A549 (cell line): Measurements from ENCODE around the gene OR1S2. TPM values are rescaled to one million over a fixed set of nuclear protein-coding genes. Genes with fewer than 3 reads are reported as not detected.

Experiments
- ATAC-seq, 2 experiments: fragments of 200-7000 bp in 1 of 2; fragments of >200 bp in 1 of 2; cut with Nextera tagmentation in 1 of 2; cut with Tn5 transposase in 1 of 2; 3 replicates each; pipeline versions ENCODE4 v1.8.0 to v1.9.1; 2018 to 2020; ENCODE audit warnings: mild to moderate bottlenecking in 1 of 2, moderate library complexity in 1 of 2
- CTCF ChIA-PET: fragments of 300-600 bp; sonication (Branson Sonifier 250); formaldehyde crosslinking; extraction: SDS; loops from one replicate; lab custom pipeline; 2021; ENCODE audit warnings: antibody characterized with exemption, inconsistent platforms; lab: Yijun Ruan, JAX
- POLR2A ChIA-PET: fragments of 350-600 bp; formaldehyde crosslinking; extraction: SDS; loops from one replicate; lab custom pipeline; 2021; ENCODE audit warnings: antibody characterized with exemption, inconsistent platforms; lab: Yijun Ruan, JAX
- DNase-seq, 2 experiments: peaks; one replicate each; pipeline versions ENCODE4 v3.0.0 to v3.0.0-alpha.2; 2011 to 2016; ENCODE audit warnings: low read depth in 1 of 2, low spot score in 1 of 2
- FAIRE-seq: peaks from 2 replicates; lab custom pipeline; 2011; peaks lifted over from hg19 to GRCh38; lab: Jason Lieb, UNC
- H3K27ac ChIP-seq, 2 experiments: fragments of >200 bp; sonication (Bioruptor Twin); formaldehyde crosslinking; 3 replicates each; pipeline ENCODE4 v1.5.1; 2016 to 2017
- H3K4me1 ChIP-seq: fragments of >200 bp; sonication (Bioruptor Twin); formaldehyde crosslinking; 3 replicates; pipeline ENCODE4 v1.6.1; 2016
- H3K4me2 ChIP-seq: fragments of >200 bp; sonication (Bioruptor Twin); formaldehyde crosslinking; 3 replicates; pipeline ENCODE4 v1.6.1; 2016
- H3K4me3 ChIP-seq: fragments of >200 bp; sonication (Bioruptor Twin); formaldehyde crosslinking; 3 replicates; pipeline ENCODE4 v1.5.1; 2016
- H3K9me3 ChIP-seq: fragments of >200 bp; sonication (Bioruptor Twin); formaldehyde crosslinking; 3 replicates; pipeline ENCODE4 v1.6.1; 2016
- CBX2 ChIP-seq: fragments of 200-600 bp; sonication (generic); IDR thresholded peaks from 2 replicates; pipeline ENCODE4 v1.6.1; 2016; ENCODE audit warnings: low read depth, mild to moderate bottlenecking, borderline replicate concordance
- CEBPB ChIP-seq, 2 experiments: fragments of >200 bp in 1 of 2; sonication (Bioruptor Twin) in 1 of 2; formaldehyde crosslinking in 1 of 2; IDR thresholded peaks; 2 replicates each; pipeline ENCODE4 v1.6.1; 2012 to 2016
- EHF ChIP-seq: fragments of 250-450 bp; sonication (Bioruptor Pico); IDR thresholded peaks from 2 replicates; pipeline ENCODE4 v1.5.0; 2020; ENCODE audit warnings: mild to moderate bottlenecking
- FOSL2 ChIP-seq, 2 experiments: fragments of 450-650 bp in 1 of 2; fragments of >200 bp in 1 of 2; sonication (Bioruptor Twin) in 1 of 2; formaldehyde crosslinking; IDR thresholded peaks; 2 replicates each; pipeline versions ENCODE4 v1.5.0 to v1.6.1; 2016 to 2020; ENCODE audit warnings: mild to moderate bottlenecking in 1 of 2, moderate library complexity in 1 of 2
- GATA3 ChIP-seq: IDR thresholded peaks from 2 replicates; pipeline ENCODE4 v1.6.1; 2012; ENCODE audit warnings: borderline replicate concordance
- HOXA7 ChIP-seq: fragments of 250-450 bp; sonication (Bioruptor Pico); IDR thresholded peaks from 2 replicates; pipeline ENCODE4 v1.5.0; 2020; ENCODE audit warnings: mild to moderate bottlenecking, moderate library complexity
- HOXB13 ChIP-seq: fragments of 250-450 bp; sonication (Bioruptor Pico); IDR thresholded peaks from 2 replicates; pipeline ENCODE4 v1.5.0; 2020; ENCODE audit warnings: low read depth, mild to moderate bottlenecking, moderate library complexity
- HOXB5 ChIP-seq: fragments of 250-450 bp; sonication (Bioruptor Pico); IDR thresholded peaks from 2 replicates; pipeline ENCODE4 v1.5.0; 2020; ENCODE audit warnings: mild to moderate bottlenecking, moderate library complexity
- JUN ChIP-seq, 2 experiments: fragments of >200 bp; sonication (Bioruptor Twin); formaldehyde crosslinking; IDR thresholded peaks; 2 replicates in 1 of 2; 3 replicates in 1 of 2; pipeline ENCODE4 v1.6.1; 2016 to 2017
- JUNB ChIP-seq: fragments of >200 bp; sonication (Bioruptor Twin); formaldehyde crosslinking; IDR thresholded peaks from 2 replicates; pipeline ENCODE4 v1.6.1; 2016
- MAFK ChIP-seq: fragments of 450-650 bp; IDR thresholded peaks from 2 replicates; pipeline ENCODE4 v1.6.1; 2014; ENCODE audit not compliant: partially characterized antibody
- MAZ ChIP-seq: fragments of 150-350 bp; IDR thresholded peaks from 2 replicates; pipeline ENCODE4 v1.6.1; 2014; ENCODE audit warnings: antibody characterized with exemption, low read depth, low read length, borderline replicate concordance
- NPAS2 ChIP-seq: fragments of 250-450 bp; sonication (Bioruptor Pico); IDR thresholded peaks from 2 replicates; pipeline ENCODE4 v1.8.0; 2022; ENCODE audit warnings: mild to moderate bottlenecking, moderate library complexity, borderline replicate concordance
- NR3C1 ChIP-seq: fragments of >200 bp; sonication (Bioruptor Twin); formaldehyde crosslinking; IDR thresholded peaks from 3 replicates; pipeline ENCODE4 v1.6.1; 2017
- PHF8 ChIP-seq: fragments of 200-600 bp; sonication (generic); IDR thresholded peaks from 2 replicates; pipeline ENCODE4 v1.6.1; 2016; ENCODE audit warnings: low read depth, mild to moderate bottlenecking, antibody characterized with exemption, moderate library complexity, borderline replicate concordance
- POLR2AphosphoS2 ChIP-seq: conservative IDR thresholded peaks from 2 replicates; pipeline ENCODE4 v1.6.1; 2012; ENCODE audit warnings: low read length, improper control_type of control experiment, inconsistent platforms
- RCOR1 ChIP-seq: fragments of 150-350 bp; IDR thresholded peaks from 2 replicates; pipeline ENCODE4 v1.6.1; 2014; ENCODE audit warnings: antibody characterized with exemption, low read length, low read depth
- RNF2 ChIP-seq: fragments of 200-600 bp; sonication (generic); IDR thresholded peaks from 2 replicates; pipeline ENCODE4 v1.6.1; 2016; ENCODE audit warnings: low read depth, mild to moderate bottlenecking, antibody characterized with exemption, moderate library complexity, borderline replicate concordance
- ZC3H11A ChIP-seq: fragments of 450-650 bp; IDR thresholded peaks from 2 replicates; pipeline ENCODE4 v1.6.1; 2014; ENCODE audit warnings: antibody characterized with exemption, mild to moderate bottlenecking
- ZFP36 ChIP-seq: fragments of 450-650 bp; IDR thresholded peaks from 2 replicates; pipeline ENCODE4 v1.6.1; 2014; ENCODE audit warnings: borderline replicate concordance; ENCODE audit not compliant: partially characterized antibody
- ZNF302 ChIP-seq: fragments of 250-450 bp; sonication (Bioruptor Pico); IDR thresholded peaks from 2 replicates; pipeline ENCODE4 v1.9.0; 2021; ENCODE audit warnings: inconsistent platforms, mild to moderate bottlenecking, moderate library complexity
- WGBS: methylation state at CpG from one replicate; pipeline ENCODE4 v1.1.6; 2017; ENCODE audit errors: missing lambda C conversion rate; 5-methylcytosine and 5-hydroxymethylcytosine counted together
- polyA plus RNA-seq, 4 experiments: library from polyadenylated mRNA; depleted of rRNA in 3 of 4; stranded (reverse); fragments of >200 nt; fragmentation: RNase III in 1 of 4; extraction: RNeasy Plus Mini Kit Qiagen cat#74134 plus additional on column Dnase treatment in 1 of 4; gene quantifications; 2 replicates in 3 of 4; 3 replicates in 1 of 4; pipeline ENCODE4 v1.2.3, GENCODE V29; 2011 to 2017
- TF ChIP-seq, protein P1 (sequence below): fragments of >200 bp; sonication (Bioruptor Twin); formaldehyde crosslinking; IDR thresholded peaks from 3 replicates; pipeline ENCODE4 v1.5.1; 2016
- TF ChIP-seq, protein P2 (sequence below): fragments of >200 bp; sonication (Bioruptor Twin); formaldehyde crosslinking; IDR thresholded peaks from 3 replicates; pipeline ENCODE4 v1.6.1; 2016
- TF ChIP-seq, protein P3 (sequence below): fragments of 150-350 bp; IDR thresholded peaks from 2 replicates; pipeline ENCODE4 v1.6.1; 2014; ENCODE audit warnings: low read depth, mild to moderate bottlenecking, low read length
- TF ChIP-seq, protein P4 (sequence below): fragments of 250-450 bp; sonication (Bioruptor Pico); IDR thresholded peaks from 2 replicates; pipeline ENCODE4 v1.5.0; 2020; ENCODE audit warnings: low read depth, mild to moderate bottlenecking, moderate library complexity
- TF ChIP-seq, protein P5 (sequence below): IDR thresholded peaks from 2 replicates; pipeline ENCODE4 v1.6.1; 2012; ENCODE audit warnings: low read depth, borderline replicate concordance

Gene OR1S2
- polyA plus RNA-seq, 2 of the 4 experiments (the other 2 are of a cell fraction): not detected

DNA sequence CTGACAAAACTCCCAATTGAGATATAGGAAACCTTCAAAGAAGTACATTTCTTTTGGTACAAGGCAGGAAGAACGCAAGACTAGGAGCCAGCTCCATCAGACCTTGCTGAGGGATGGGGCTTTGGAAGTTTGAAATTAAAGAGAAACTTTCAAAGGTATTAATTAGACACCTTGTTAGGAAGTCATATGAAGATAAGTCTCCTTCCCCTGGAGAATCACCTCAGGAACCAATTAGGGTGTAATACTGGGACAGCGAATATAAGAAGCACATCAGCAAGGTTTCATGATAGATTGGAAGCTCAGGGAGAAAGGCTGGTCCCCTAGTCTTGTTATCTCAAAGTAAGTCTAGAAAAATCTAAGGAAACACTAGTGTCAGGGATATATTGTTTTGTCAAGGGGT is 15.2 kb downstream of the OR1S2 start, which contains the start of gene OR9Q2:
OR9Q2 (plus strand) TSS at position 301 of the 400 bp plus-strand sequence. CDS start 1,421 bp downstream, outside the sequence.
- H3K27ac ChIP-seq: no peak within 1 kb of the TSS
- TF ChIP-seq CBX2 (no peak), MAZ (no peak), CEBPB (IDR thresholded peaks at IDR 0.05) (no peak), ZC3H11A (no peak), EHF (CRISPR knock-in tag) (no peak), NR3C1 (no peak), HOXA7 (CRISPR knock-in tag) (no peak), JUN (IDR thresholded peaks at IDR 0.05) (no peak), ZNF302 (no peak)
- TF ChIP-seq, protein P1, sequence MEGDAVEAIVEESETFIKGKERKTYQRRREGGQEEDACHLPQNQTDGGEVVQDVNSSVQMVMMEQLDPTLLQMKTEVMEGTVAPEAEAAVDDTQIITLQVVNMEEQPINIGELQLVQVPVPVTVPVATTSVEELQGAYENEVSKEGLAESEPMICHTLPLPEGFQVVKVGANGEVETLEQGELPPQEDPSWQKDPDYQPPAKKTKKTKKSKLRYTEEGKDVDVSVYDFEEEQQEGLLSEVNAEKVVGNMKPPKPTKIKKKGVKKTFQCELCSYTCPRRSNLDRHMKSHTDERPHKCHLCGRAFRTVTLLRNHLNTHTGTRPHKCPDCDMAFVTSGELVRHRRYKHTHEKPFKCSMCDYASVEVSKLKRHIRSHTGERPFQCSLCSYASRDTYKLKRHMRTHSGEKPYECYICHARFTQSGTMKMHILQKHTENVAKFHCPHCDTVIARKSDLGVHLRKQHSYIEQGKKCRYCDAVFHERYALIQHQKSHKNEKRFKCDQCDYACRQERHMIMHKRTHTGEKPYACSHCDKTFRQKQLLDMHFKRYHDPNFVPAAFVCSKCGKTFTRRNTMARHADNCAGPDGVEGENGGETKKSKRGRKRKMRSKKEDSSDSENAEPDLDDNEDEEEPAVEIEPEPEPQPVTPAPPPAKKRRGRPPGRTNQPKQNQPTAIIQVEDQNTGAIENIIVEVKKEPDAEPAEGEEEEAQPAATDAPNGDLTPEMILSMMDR: no peak
- TF ChIP-seq, protein P2, sequence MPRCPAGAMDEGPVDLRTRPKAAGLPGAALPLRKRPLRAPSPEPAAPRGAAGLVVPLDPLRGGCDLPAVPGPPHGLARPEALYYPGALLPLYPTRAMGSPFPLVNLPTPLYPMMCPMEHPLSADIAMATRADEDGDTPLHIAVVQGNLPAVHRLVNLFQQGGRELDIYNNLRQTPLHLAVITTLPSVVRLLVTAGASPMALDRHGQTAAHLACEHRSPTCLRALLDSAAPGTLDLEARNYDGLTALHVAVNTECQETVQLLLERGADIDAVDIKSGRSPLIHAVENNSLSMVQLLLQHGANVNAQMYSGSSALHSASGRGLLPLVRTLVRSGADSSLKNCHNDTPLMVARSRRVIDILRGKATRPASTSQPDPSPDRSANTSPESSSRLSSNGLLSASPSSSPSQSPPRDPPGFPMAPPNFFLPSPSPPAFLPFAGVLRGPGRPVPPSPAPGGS: no peak
- TF ChIP-seq, protein P3, sequence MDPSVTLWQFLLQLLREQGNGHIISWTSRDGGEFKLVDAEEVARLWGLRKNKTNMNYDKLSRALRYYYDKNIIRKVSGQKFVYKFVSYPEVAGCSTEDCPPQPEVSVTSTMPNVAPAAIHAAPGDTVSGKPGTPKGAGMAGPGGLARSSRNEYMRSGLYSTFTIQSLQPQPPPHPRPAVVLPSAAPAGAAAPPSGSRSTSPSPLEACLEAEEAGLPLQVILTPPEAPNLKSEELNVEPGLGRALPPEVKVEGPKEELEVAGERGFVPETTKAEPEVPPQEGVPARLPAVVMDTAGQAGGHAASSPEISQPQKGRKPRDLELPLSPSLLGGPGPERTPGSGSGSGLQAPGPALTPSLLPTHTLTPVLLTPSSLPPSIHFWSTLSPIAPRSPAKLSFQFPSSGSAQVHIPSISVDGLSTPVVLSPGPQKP: no peak
- TF ChIP-seq, all 56 proteins: peak for 0
- ChIA-PET POLR2A (no interaction called here), CTCF (interaction anchor here (0.5 kb wide), 1 partner anchor 738 kb away, joined by 3 read pairs; no protein-coding TSS in a partner anchor)
- FAIRE-seq: no peak
- no peak within 1 kb of the TSS for H3K4me3 ChIP-seq
- no peak within 1 kb of the TSS for H3K4me2 ChIP-seq
- no peaks in the 10 kb centered on the region for H3K9me3 ChIP-seq
- WGBS: 5% methylated on average over 2 of the region's 2 CpGs
- H3K4me1 ChIP-seq: no peaks in the 10 kb centered on the region
- no peak for DNase-seq
- ATAC-seq: no peak

DNA sequence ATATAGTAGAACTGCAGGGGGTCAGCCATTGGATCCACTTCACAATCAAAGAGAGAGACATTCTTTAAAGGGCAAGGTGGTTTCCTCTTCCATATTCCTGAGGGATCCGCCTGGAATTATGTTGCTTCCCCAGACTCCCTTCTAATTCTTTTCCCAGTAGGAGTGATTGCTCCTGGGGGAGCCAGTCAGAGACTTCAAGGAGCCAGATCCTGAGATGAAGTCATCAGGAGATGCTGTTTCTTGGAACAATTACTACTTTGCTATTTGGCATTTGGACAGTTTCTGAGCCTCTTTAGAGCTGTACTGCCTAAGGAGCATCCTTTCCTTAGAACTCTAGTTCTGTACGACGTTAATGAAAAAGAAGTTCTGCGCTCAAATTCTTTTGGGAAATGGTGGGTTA is 17.0 kb downstream of the OR1S2 start:
- CTCF ChIA-PET: no interaction called here
- ATAC-seq (no peak), DNase-seq (no peak), FAIRE-seq (no peak)
- H3K27ac ChIP-seq: no peak overlapping the region
- H3K4me3 ChIP-seq: no peak overlapping the region
- POLR2A ChIA-PET: no interaction called here
- no peaks in the 10 kb centered on the region for H3K4me1 ChIP-seq
- WGBS: 25% methylated on average over 4 of the region's 4 CpGs
- TF ChIP-seq NPAS2 (CRISPR knock-in tag) (no peak), ZNF302 (no peak), MAFK (no peak), GATA3 (no peak), HOXB13 (CRISPR knock-in tag) (no peak), RNF2 (no peak), JUNB (no peak), RCOR1 (no peak), PHF8 (no peak), ZFP36 (no peak), HOXB5 (CRISPR knock-in tag) (no peak), FOSL2 (IDR thresholded peaks at IDR 0.05) (no peak), FOSL2 (CRISPR knock-in tag; IDR thresholded peaks at IDR 0.05) (no peak), POLR2AphosphoS2 (no peak)
- TF ChIP-seq, protein P3: no peak
- TF ChIP-seq, protein P4, sequence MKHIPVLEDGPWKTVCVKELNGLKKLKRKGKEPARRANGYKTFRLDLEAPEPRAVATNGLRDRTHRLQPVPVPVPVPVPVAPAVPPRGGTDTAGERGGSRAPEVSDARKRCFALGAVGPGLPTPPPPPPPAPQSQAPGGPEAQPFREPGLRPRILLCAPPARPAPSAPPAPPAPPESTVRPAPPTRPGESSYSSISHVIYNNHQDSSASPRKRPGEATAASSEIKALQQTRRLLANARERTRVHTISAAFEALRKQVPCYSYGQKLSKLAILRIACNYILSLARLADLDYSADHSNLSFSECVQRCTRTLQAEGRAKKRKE: no peak
- TF ChIP-seq, protein P5, sequence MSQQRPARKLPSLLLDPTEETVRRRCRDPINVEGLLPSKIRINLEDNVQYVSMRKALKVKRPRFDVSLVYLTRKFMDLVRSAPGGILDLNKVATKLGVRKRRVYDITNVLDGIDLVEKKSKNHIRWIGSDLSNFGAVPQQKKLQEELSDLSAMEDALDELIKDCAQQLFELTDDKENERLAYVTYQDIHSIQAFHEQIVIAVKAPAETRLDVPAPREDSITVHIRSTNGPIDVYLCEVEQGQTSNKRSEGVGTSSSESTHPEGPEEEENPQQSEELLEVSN: no peak
- H3K4me2 ChIP-seq: no peak overlapping the region
- no peaks in the 10 kb centered on the region for H3K9me3 ChIP-seq
